ENCODE measurements around the gene CCDC6. TPM values are rescaled to one million over a fixed set of nuclear protein-coding genes. Genes with fewer than 3 reads are reported as not detected.

CCDC6 gene
- polyA plus RNA-seq, 1 donor (not counting 4 experiments of a cell fraction or from before 2014, with no cell fraction given) = 46.5 TPM

DNA sequence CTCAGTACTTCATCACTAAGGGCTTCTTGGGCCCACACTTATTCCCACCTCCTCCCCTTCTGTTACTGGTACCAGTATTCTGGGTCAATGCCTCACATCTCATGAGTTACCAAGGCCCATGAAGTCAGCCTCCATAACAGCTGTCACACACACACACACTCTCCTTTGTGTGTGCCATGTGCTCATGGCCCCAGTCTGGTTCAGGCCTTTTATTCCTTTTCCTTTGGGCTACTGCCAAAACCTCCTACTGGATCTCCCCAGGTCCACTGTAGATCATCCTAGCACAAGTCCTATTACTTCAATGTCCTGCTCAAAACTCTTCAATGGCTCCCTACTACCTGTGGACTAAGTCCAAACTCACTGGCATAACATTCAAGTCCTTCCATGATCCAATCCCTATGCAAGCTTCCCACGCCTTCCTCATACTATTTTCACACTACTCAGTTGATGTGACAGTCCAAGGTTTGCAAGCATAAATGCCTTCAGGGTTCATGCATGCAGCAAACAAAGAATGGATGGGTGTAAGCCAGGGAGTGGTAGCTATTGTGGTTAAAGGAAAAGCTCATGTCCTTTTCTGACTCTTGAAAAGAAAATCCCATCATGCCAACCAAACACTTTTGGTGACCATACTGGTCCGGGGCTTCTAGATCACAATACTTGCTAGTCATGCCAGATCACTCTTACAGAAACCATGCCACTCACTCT lies 68.1 kb downstream of the CCDC6 start:
- no peak for FAIRE-seq
- no peak for DNase-seq (ENCODE audit: low read depth, low spot score)
- Histone ChIP-seq H3K9me3 (ENCODE audit: control insufficient read depth, low read depth, low read length) (no peaks in the 10 kb centered on the region), H3K36me3 (ENCODE audit: control insufficient read depth in 2 of 2, extremely low read depth in 1 of 2, insufficient read depth in 2 of 2, low read length in 2 of 2) (peaks cover 3% of the 10 kb centered on the region in 2 experiments), H3K9ac (ENCODE audit: control insufficient read depth, extremely low read depth, insufficient read depth, low read length) (no peak overlapping the region), H3K27ac (ENCODE audit: control insufficient read depth, insufficient read depth, low read length) (no peak overlapping the region), H3K27me3 (ENCODE audit: control insufficient read depth, extremely low read depth, insufficient read depth, low read length) (no peaks in the 10 kb centered on the region), H3K4me3 (ENCODE audit: control insufficient read depth in 2 of 3, extremely low read depth in 1 of 3, insufficient read depth in 2 of 3, low read depth in 1 of 3, low read length in 3 of 3) (no peak overlapping the region), H2AFZ (ENCODE audit: control insufficient read depth, low read length) (no peak overlapping the region), H4K20me1 (ENCODE audit: control insufficient read depth, extremely low read depth, insufficient read depth, low read length) (peaks cover 3% of the 10 kb centered on the region), H3K79me2 (ENCODE audit: control insufficient read depth, insufficient read depth, low read length) (peaks cover 17% of the 10 kb centered on the region), H3K9me1 (ENCODE audit: control insufficient read depth, extremely low read depth, insufficient read depth, low read length) (no peaks in the 10 kb centered on the region), H3K4me2 (ENCODE audit: control insufficient read depth, extremely low read depth, insufficient read depth, low read depth, low read length) (no peak overlapping the region), H3K4me1 (ENCODE audit: control insufficient read depth, extremely low read depth, insufficient read depth, low read length) (peaks cover 14% of the 10 kb centered on the region)
- dilution Hi-C loops (cut with MboI; ENCODE audit: extremely low pct_ligation_motif_present, low sequenced_read_pairs) = no loop called here
- TF ChIP-seq CTCF (optimal IDR thresholded peaks at IDR 0.05 in 1 of 3, IDR thresholded peaks at IDR 0.05 in 1 of 3, conservative IDR thresholded peaks at IDR 0.05 in 1 of 3; ENCODE audit: extremely low read depth in 1 of 3, insufficient read depth in 2 of 3, low read length in 3 of 3) = no peak
- no peak for TF ChIP-seq EZH2 (IDR thresholded peaks at IDR 0.05; ENCODE audit: low read length)

DNA sequence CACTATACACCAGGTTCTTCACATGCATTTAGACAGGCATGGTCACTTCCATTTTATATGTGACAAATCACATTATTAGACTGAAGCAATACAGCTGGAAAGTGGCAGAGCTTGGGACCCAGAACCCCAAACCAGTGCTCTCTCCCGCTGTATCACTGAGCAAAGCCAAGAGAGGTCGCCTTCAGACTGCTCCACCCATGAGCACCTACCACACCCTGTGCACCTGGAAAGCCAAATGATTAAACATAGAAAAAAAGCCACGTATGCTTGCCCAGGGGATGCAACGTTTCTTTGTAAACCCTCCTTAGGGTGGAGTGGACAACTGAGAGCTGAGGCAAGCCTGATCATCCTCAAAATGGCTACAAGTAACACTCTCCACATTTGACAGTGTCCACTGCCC lies 72.5 kb downstream of the CCDC6 start:
- no peak for TF ChIP-seq EZH2 (IDR thresholded peaks at IDR 0.05; ENCODE audit: low read length)
- peak in 2 of 3 experiments; percentile 18 to 51 for TF ChIP-seq CTCF (optimal IDR thresholded peaks at IDR 0.05 in 1 of 3, IDR thresholded peaks at IDR 0.05 in 1 of 3, conservative IDR thresholded peaks at IDR 0.05 in 1 of 3; ENCODE audit: extremely low read depth in 1 of 3, insufficient read depth in 2 of 3, low read length in 3 of 3)

More for the DNA sequence above, 72.5 kb downstream of the CCDC6 start:
- no peak for DNase-seq (ENCODE audit: low read depth, low spot score)
- H3K4me1 ChIP-seq (ENCODE audit: control insufficient read depth, extremely low read depth, insufficient read depth, low read length) = peaks cover 14% of the 10 kb centered on the region
- H3K27ac ChIP-seq (ENCODE audit: control insufficient read depth, insufficient read depth, low read length) = no peak overlapping the region
- H3K4me3 ChIP-seq (ENCODE audit: control insufficient read depth in 2 of 3, extremely low read depth in 1 of 3, insufficient read depth in 2 of 3, low read depth in 1 of 3, low read length in 3 of 3) = no peak overlapping the region
- FAIRE-seq = peak; percentile 23
- no peaks in the 10 kb centered on the region for H3K9me1 ChIP-seq (ENCODE audit: control insufficient read depth, extremely low read depth, insufficient read depth, low read length)
- dilution Hi-C loops (cut with MboI; ENCODE audit: extremely low pct_ligation_motif_present, low sequenced_read_pairs) = no loop called here
- H3K9ac ChIP-seq (ENCODE audit: control insufficient read depth, extremely low read depth, insufficient read depth, low read length) = no peak overlapping the region
- H3K9me3 ChIP-seq (ENCODE audit: control insufficient read depth, low read depth, low read length) = no peaks in the 10 kb centered on the region
- no peak overlapping the region for H2AFZ ChIP-seq (ENCODE audit: control insufficient read depth, low read length)
- H3K27me3 ChIP-seq (ENCODE audit: control insufficient read depth, extremely low read depth, insufficient read depth, low read length) = no peaks in the 10 kb centered on the region
- H3K79me2 ChIP-seq (ENCODE audit: control insufficient read depth, insufficient read depth, low read length) = peaks cover 19% of the 10 kb centered on the region
- H3K36me3 ChIP-seq (ENCODE audit: control insufficient read depth in 2 of 2, extremely low read depth in 1 of 2, insufficient read depth in 2 of 2, low read length in 2 of 2) = peaks cover 7 to 8% of the 10 kb centered on the region in 2 experiments
- peaks cover 3% of the 10 kb centered on the region for H4K20me1 ChIP-seq (ENCODE audit: control insufficient read depth, extremely low read depth, insufficient read depth, low read length)
- no peak overlapping the region for H3K4me2 ChIP-seq (ENCODE audit: control insufficient read depth, extremely low read depth, insufficient read depth, low read depth, low read length)

All from keratinocyte (primary cell).